ENCODE results near the gene IL17C.

The IL17C gene

GRCh38 chr16:88638323-88639230 lies at the start of gene IL17C:
IL17C (plus strand) TSS chr16:88638572; CDS start chr16:88638642, 70 bp downstream.
- Histone ChIP-seq H3K27me3 (ENCODE audit: control insufficient read depth in 2 of 2, insufficient read depth in 2 of 2, low read length in 2 of 2) (peaks cover 21 to 24% of the 10 kb centered on the region in 2 donors), H3K4me3 (ENCODE audit: low read length in 2 of 2) (no peak within 1 kb of the TSS), H3K9me3 (ENCODE audit: control insufficient read depth in 2 of 2, low read length in 2 of 2) (no peaks in the 10 kb centered on the region), H3K36me3 (ENCODE audit: control insufficient read depth in 2 of 2, insufficient read depth in 2 of 2, low read length in 2 of 2) (no peaks in the 10 kb centered on the region), H3K27ac (ENCODE audit: low read depth in 2 of 2, low read length in 2 of 2) (no peak within 1 kb of the TSS), H3K9ac (ENCODE audit: low read depth in 1 of 2, low read length in 2 of 2) (peak within 1 kb of the TSS in 1 of 2 donors; percentile 20), H3K4me1 (ENCODE audit: control insufficient read depth in 2 of 2, insufficient read depth in 2 of 2, low read length in 2 of 2) (peaks cover 21 to 28% of the 10 kb centered on the region in 2 donors)

- Histone ChIP-seq H3K9me3 (ENCODE audit: control insufficient read depth in 2 of 2, low read length in 2 of 2) (no peaks in the 10 kb centered on the region), H3K27me3 (ENCODE audit: control insufficient read depth in 2 of 2, insufficient read depth in 2 of 2, low read length in 2 of 2) (no peaks in the 10 kb centered on the region), H3K9ac (ENCODE audit: low read depth in 1 of 2, low read length in 2 of 2) (no peak overlapping the region), H3K4me3 (ENCODE audit: low read length in 2 of 2) (no peak overlapping the region), H3K36me3 (ENCODE audit: control insufficient read depth in 2 of 2, insufficient read depth in 2 of 2, low read length in 2 of 2) (peaks cover 33 to 57% of the 10 kb centered on the region in 2 donors), H3K27ac (ENCODE audit: low read depth in 2 of 2, low read length in 2 of 2) (no peak overlapping the region), H3K4me1 (ENCODE audit: control insufficient read depth in 2 of 2, insufficient read depth in 2 of 2, low read length in 2 of 2) (peaks cover 0 to 4% of the 10 kb centered on the region in 2 donors)
Observed at GRCh38 chr16:88588754-88589153, 49.6 kb upstream of the IL17C start.

GRCh38 chr16:88589441-88589840 lies 48.9 kb upstream of the IL17C start:
- Histone ChIP-seq H3K4me1 (ENCODE audit: control insufficient read depth in 2 of 2, insufficient read depth in 2 of 2, low read length in 2 of 2) (peaks cover 0 to 4% of the 10 kb centered on the region in 2 donors), H3K27ac (ENCODE audit: low read depth in 2 of 2, low read length in 2 of 2) (no peak overlapping the region), H3K36me3 (ENCODE audit: control insufficient read depth in 2 of 2, insufficient read depth in 2 of 2, low read length in 2 of 2) (peaks cover 35 to 57% of the 10 kb centered on the region in 2 donors), H3K9ac (ENCODE audit: low read depth in 1 of 2, low read length in 2 of 2) (no peak overlapping the region), H3K27me3 (ENCODE audit: control insufficient read depth in 2 of 2, insufficient read depth in 2 of 2, low read length in 2 of 2) (no peaks in the 10 kb centered on the region), H3K9me3 (ENCODE audit: control insufficient read depth in 2 of 2, low read length in 2 of 2) (no peaks in the 10 kb centered on the region), H3K4me3 (ENCODE audit: low read length in 2 of 2) (no peak overlapping the region)

- no peak overlapping the region for H3K4me3 ChIP-seq (ENCODE audit: low read length in 2 of 2)
- peaks cover 29 to 46% of the 10 kb centered on the region in 2 donors for H3K36me3 ChIP-seq (ENCODE audit: control insufficient read depth in 2 of 2, insufficient read depth in 2 of 2, low read length in 2 of 2)
- no peak overlapping the region for H3K9ac ChIP-seq (ENCODE audit: low read depth in 1 of 2, low read length in 2 of 2)
- no peaks in the 10 kb centered on the region for H3K27me3 ChIP-seq (ENCODE audit: control insufficient read depth in 2 of 2, insufficient read depth in 2 of 2, low read length in 2 of 2)
- H3K4me1 ChIP-seq (ENCODE audit: control insufficient read depth in 2 of 2, insufficient read depth in 2 of 2, low read length in 2 of 2): peaks cover 0 to 4% of the 10 kb centered on the region in 2 donors
- H3K9me3 ChIP-seq (ENCODE audit: control insufficient read depth in 2 of 2, low read length in 2 of 2): no peaks in the 10 kb centered on the region
- no peak overlapping the region for H3K27ac ChIP-seq (ENCODE audit: low read depth in 2 of 2, low read length in 2 of 2)
Observed at GRCh38 chr16:88591577-88592021, 46.8 kb upstream of the IL17C start.

- no peak overlapping the region for H3K27ac ChIP-seq (ENCODE audit: low read depth in 2 of 2, low read length in 2 of 2)
- H3K9me3 ChIP-seq (ENCODE audit: control insufficient read depth in 2 of 2, low read length in 2 of 2): no peaks in the 10 kb centered on the region
- H3K4me1 ChIP-seq (ENCODE audit: control insufficient read depth in 2 of 2, insufficient read depth in 2 of 2, low read length in 2 of 2): peaks cover 0 to 4% of the 10 kb centered on the region in 2 donors
- peaks cover 23 to 33% of the 10 kb centered on the region in 2 donors for H3K36me3 ChIP-seq (ENCODE audit: control insufficient read depth in 2 of 2, insufficient read depth in 2 of 2, low read length in 2 of 2)
- H3K9ac ChIP-seq (ENCODE audit: low read depth in 1 of 2, low read length in 2 of 2): no peak overlapping the region
- no peak overlapping the region for H3K4me3 ChIP-seq (ENCODE audit: low read length in 2 of 2)
- no peaks in the 10 kb centered on the region for H3K27me3 ChIP-seq (ENCODE audit: control insufficient read depth in 2 of 2, insufficient read depth in 2 of 2, low read length in 2 of 2)
Observed at GRCh38 chr16:88593061-88593460, 45.3 kb upstream of the IL17C start.

GRCh38 chr16:88593489-88593888 lies 44.9 kb upstream of the IL17C start:
- Histone ChIP-seq H3K27me3 (ENCODE audit: control insufficient read depth in 2 of 2, insufficient read depth in 2 of 2, low read length in 2 of 2) (no peaks in the 10 kb centered on the region), H3K27ac (ENCODE audit: low read depth in 2 of 2, low read length in 2 of 2) (no peak overlapping the region), H3K9ac (ENCODE audit: low read depth in 1 of 2, low read length in 2 of 2) (no peak overlapping the region), H3K4me3 (ENCODE audit: low read length in 2 of 2) (no peak overlapping the region), H3K9me3 (ENCODE audit: control insufficient read depth in 2 of 2, low read length in 2 of 2) (no peaks in the 10 kb centered on the region), H3K36me3 (ENCODE audit: control insufficient read depth in 2 of 2, insufficient read depth in 2 of 2, low read length in 2 of 2) (peaks cover 24 to 33% of the 10 kb centered on the region in 2 donors), H3K4me1 (ENCODE audit: control insufficient read depth in 2 of 2, insufficient read depth in 2 of 2, low read length in 2 of 2) (peaks cover 0 to 6% of the 10 kb centered on the region in 2 donors)

GRCh38 chr16:88593910-88594309 lies 44.5 kb upstream of the IL17C start:
- Histone ChIP-seq H3K9me3 (ENCODE audit: control insufficient read depth in 2 of 2, low read length in 2 of 2) (no peaks in the 10 kb centered on the region), H3K4me3 (ENCODE audit: low read length in 2 of 2) (no peak overlapping the region), H3K9ac (ENCODE audit: low read depth in 1 of 2, low read length in 2 of 2) (no peak overlapping the region), H3K36me3 (ENCODE audit: control insufficient read depth in 2 of 2, insufficient read depth in 2 of 2, low read length in 2 of 2) (peaks cover 25 to 32% of the 10 kb centered on the region in 2 donors), H3K27me3 (ENCODE audit: control insufficient read depth in 2 of 2, insufficient read depth in 2 of 2, low read length in 2 of 2) (no peaks in the 10 kb centered on the region), H3K4me1 (ENCODE audit: control insufficient read depth in 2 of 2, insufficient read depth in 2 of 2, low read length in 2 of 2) (peaks cover 0 to 7% of the 10 kb centered on the region in 2 donors), H3K27ac (ENCODE audit: low read depth in 2 of 2, low read length in 2 of 2) (no peak overlapping the region)

GRCh38 chr16:88595101-88595500 lies 43.3 kb upstream of the IL17C start:
- Histone ChIP-seq H3K27me3 (ENCODE audit: control insufficient read depth in 2 of 2, insufficient read depth in 2 of 2, low read length in 2 of 2) (no peaks in the 10 kb centered on the region), H3K27ac (ENCODE audit: low read depth in 2 of 2, low read length in 2 of 2) (no peak overlapping the region), H3K9me3 (ENCODE audit: control insufficient read depth in 2 of 2, low read length in 2 of 2) (no peaks in the 10 kb centered on the region), H3K4me1 (ENCODE audit: control insufficient read depth in 2 of 2, insufficient read depth in 2 of 2, low read length in 2 of 2) (peaks cover 0 to 7% of the 10 kb centered on the region in 2 donors), H3K9ac (ENCODE audit: low read depth in 1 of 2, low read length in 2 of 2) (no peak overlapping the region), H3K4me3 (ENCODE audit: low read length in 2 of 2) (no peak overlapping the region), H3K36me3 (ENCODE audit: control insufficient read depth in 2 of 2, insufficient read depth in 2 of 2, low read length in 2 of 2) (peaks cover 26 to 32% of the 10 kb centered on the region in 2 donors)

GRCh38 chr16:88595921-88596320 lies 42.5 kb upstream of the IL17C start:
- H3K27me3 ChIP-seq (ENCODE audit: control insufficient read depth in 2 of 2, insufficient read depth in 2 of 2, low read length in 2 of 2): no peaks in the 10 kb centered on the region
- H3K9ac ChIP-seq (ENCODE audit: low read depth in 1 of 2, low read length in 2 of 2): no peak overlapping the region
- no peak overlapping the region for H3K27ac ChIP-seq (ENCODE audit: low read depth in 2 of 2, low read length in 2 of 2)
- H3K4me1 ChIP-seq (ENCODE audit: control insufficient read depth in 2 of 2, insufficient read depth in 2 of 2, low read length in 2 of 2): peaks cover 0 to 7% of the 10 kb centered on the region in 2 donors
- H3K4me3 ChIP-seq (ENCODE audit: low read length in 2 of 2): no peak overlapping the region
- no peaks in the 10 kb centered on the region for H3K9me3 ChIP-seq (ENCODE audit: control insufficient read depth in 2 of 2, low read length in 2 of 2)
- H3K36me3 ChIP-seq (ENCODE audit: control insufficient read depth in 2 of 2, insufficient read depth in 2 of 2, low read length in 2 of 2): peaks cover 34 to 38% of the 10 kb centered on the region in 2 donors

GRCh38 chr16:88596483-88596882 lies 41.9 kb upstream of the IL17C start:
- H3K9ac ChIP-seq (ENCODE audit: low read depth in 1 of 2, low read length in 2 of 2): no peak overlapping the region
- H3K4me3 ChIP-seq (ENCODE audit: low read length in 2 of 2): no peak overlapping the region
- peaks cover 37 to 43% of the 10 kb centered on the region in 2 donors for H3K36me3 ChIP-seq (ENCODE audit: control insufficient read depth in 2 of 2, insufficient read depth in 2 of 2, low read length in 2 of 2)
- H3K27ac ChIP-seq (ENCODE audit: low read depth in 2 of 2, low read length in 2 of 2): no peak overlapping the region
- peaks cover 0 to 7% of the 10 kb centered on the region in 2 donors for H3K4me1 ChIP-seq (ENCODE audit: control insufficient read depth in 2 of 2, insufficient read depth in 2 of 2, low read length in 2 of 2)
- H3K9me3 ChIP-seq (ENCODE audit: control insufficient read depth in 2 of 2, low read length in 2 of 2): no peaks in the 10 kb centered on the region
- no peaks in the 10 kb centered on the region for H3K27me3 ChIP-seq (ENCODE audit: control insufficient read depth in 2 of 2, insufficient read depth in 2 of 2, low read length in 2 of 2)

Data from mucosa of rectum (tissue), 2 donors.